EH (cell line): ENCODE measurements around the gene AKT1S1.
A peak's percentile ranks its signal among the peaks of the same experiment; 100 is the strongest.
"Not testable (repeated sequence)": the region's sequence is repeated elsewhere in the genome, so short reads cannot be mapped to it uniquely, and the experiment has no call there.

Experiments used
- DNase-seq: peaks from one replicate; pipeline ENCODE4 v3.0.0-alpha.2; 2015; ENCODE audit warnings: low read depth

Gene AKT1S1

DNA sequence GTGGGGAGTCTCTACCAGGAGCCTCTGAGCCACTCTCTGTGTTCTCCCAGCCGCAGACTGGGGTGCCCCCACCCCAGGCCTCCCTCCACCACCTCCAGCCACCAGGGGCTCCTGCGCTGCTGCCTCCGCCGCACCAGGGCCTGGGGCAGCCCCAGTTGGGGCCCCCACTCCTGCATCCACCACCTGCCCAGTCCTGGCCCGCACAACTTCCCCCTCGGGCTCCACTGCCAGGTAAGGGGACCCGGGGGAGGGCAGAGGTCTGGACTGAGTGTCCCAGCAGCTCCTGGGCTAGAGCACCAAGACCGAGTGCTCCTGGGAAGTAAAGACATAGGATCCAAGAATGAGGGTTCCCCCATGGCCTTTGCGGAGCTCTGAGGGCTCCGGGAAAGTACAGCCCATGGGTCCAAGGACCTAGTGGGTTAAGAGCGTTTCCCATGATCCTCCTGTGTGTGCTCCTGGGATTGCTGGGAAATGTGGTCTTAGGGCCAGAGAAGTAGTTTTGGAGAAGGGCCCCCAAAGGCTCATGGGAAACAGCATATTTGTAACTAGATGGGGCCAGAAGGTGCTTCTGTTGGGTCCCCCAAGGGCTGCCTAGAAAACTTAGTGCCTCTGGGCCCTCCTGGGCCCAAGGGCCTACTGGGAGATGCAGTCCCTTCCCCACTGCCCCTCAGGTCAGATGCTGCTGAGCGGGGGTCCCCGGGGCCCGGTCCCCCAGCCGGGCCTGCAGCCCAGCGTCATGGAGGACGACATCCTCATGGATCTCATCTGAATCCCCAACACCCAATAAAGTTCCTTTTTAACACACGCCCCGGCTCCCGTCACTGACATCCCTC lies 40.8 kb downstream of the AKT1S1 start:
- no peak for DNase-seq

DNA sequence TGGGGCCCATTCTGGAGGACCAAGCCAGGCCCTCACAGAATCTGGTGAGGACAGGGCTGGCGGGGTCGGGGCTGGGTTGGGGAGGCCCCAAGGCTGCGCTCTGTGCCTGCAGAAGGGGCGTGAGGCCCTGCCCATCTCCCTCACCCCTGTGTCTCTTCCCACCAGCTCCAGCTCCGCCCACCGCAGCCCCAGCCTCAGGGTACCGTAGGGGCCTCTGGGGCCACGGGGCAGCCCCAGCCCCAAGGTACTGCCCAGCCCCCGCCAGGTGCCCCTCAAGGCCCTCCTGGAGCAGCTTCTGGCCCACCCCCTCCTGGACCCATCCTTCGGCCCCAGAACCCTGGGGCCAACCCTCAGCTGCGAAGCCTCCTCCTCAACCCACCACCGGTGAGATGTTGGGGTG lies 41.6 kb downstream of the AKT1S1 start:
- DNase-seq, result no peak

DNA sequence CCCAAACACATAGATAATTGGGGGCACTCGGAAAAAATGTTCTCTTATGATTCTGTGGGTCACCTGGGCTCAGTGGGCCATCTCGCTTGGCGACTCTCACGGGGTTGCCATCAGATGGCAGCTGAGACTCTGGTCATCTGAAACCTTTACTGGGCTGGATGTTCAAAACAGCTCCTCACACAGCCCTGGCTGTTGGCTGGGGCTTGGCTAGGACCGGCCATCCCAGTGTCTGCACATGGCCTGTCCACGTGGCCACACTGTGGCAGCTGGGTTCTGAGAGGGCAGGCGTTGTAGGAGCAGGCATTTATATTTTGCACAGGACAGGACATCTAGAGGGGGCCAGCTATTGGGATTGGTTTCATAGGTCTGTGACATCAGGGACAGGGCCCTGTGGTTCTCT lies 43.6 kb downstream of the AKT1S1 start:
- DNase-seq, result no peak

DNA sequence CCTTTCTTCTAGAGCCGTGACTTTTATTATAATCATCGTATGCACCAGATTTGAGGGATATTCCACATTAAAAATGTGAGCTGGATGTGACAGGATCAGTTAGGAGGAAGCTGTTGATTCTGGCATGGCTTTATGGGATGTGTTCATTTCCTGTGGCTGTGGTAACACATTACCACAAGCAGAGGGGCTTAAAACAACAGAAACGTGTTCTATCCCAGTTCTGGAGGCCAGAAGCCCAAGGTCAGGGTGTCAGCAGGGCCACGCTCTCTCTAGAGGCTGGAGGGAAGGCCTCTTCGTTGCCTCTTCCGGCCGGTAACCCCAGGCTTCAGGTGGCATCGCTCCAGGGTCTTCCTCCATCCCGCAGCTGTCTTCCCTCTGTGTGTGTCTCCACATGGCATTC lies 44.6 kb downstream of the AKT1S1 start:
- DNase-seq, result peak; percentile 45

DNA sequence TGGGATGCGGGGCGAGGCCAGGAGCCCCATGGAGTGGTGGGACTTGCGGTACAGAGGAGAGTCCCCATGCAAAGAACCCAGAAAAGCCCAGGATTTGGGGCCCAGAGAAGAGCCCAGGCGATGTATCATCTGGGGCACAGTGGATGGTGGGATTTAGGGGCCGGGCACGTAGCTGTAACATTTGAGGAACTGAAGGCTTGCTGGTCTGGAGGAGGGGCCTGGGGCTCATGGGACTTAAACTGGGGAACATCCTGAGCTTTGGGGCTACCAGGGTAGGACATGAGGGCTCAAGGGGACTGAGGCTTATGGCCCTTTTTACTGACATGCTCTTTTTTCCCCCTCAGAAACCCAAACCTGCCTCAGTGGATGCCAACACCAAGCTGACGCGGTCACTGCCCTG lies 45.6 kb downstream of the AKT1S1 start:
- no peak for DNase-seq

DNA sequence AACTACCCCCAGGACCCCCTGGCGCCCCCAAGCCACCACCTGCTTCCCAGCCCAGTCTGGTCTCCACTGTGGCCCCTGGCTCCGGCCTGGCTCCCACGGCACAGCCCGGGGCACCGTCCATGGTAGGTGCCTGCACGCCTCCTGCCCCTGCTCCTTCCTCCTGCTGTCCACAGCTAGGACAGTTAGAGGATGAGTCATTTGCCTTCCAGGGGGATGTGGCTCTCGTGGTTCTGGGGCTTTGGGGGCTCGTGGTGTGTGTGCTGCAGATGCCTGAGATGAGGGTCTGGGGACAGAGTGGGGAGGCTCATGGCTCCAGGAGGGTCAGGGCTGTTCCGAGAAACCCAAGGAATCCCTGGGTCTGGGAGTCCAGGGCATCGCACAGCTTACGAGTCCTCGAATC lies 46.4 kb downstream of the AKT1S1 start:
- DNase-seq, result no peak

DNA sequence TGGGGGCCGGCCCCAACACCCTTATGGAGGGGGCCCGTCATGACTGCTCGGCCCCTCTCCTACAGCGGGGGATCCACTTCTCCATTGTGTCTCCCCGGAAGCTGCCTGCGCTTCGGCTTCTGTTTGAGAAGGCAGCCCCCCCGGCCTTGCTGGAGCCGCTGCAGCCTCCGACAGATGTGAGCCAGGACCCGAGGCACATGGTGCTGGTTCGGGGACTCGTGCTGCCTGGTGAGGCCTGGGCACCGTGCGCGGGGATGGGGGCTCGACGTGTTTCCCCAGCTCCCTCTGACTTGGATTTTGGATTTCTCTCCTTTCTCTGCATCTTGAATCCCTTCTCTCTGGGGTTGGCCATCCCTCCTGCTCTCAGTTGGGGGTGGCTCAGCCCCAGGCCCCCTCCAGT lies 47.4 kb downstream of the AKT1S1 start:
- no peak for DNase-seq

DNA sequence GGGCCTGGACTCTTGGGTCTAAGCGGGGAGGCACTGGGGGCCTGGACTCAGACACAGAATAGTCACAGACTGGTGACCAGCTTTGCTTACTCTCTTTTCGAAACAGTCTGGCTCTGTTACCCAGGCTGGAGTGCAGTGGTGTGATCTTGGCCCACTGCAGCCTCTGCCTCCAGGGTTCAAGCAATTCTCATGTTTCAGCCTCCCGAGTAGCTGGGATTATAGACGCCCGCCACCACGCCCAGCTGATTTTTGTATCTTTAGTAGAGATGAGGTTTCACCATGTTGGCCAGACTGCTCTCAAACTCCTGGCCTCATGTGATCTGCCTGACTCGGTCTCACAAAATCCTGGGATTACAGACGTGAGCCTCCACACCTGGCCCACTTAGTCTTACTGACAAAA lies 48.0 kb downstream of the AKT1S1 start:
- no peak for DNase-seq

DNA sequence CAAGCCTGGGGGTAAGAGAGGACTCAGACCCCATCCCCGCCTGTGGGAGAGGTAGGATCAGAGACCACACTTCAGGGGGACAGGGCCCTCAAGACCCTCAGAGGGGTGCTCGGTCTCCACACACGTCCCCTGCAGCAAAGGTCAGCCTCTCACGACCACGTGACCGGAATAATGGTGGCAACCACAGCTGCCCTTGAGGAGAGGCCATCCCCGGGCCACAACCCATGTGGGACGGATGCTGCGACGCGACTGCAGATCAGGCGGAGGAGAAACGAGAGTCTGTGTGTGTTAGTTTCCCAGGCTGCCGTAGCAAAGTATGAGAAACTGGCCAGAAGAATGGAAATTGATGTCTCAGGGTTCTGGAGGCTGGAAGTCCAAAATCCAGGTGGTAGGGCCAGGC lies 50.1 kb downstream of the AKT1S1 start:
- DNase-seq, result no peak

DNA sequence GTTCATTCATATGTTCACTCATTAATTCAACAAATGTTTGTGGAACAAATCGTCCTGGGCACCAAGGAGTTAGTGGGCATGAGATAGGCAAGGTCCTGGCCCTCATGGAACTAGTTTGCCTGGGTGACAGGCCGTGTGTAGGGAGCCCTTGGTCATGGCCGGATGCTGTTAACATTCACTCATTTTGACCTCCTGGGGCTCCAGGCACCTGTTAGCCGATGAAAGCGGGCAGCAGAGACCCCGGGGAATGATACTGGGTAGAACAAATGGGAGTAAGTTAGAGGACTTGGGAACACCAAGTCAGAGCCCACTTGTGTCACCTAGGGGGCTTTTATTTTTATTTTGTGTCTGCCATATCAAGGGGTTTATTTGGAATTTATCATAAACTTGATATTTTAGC lies 52.5 kb downstream of the AKT1S1 start:
- no peak for DNase-seq

DNA sequence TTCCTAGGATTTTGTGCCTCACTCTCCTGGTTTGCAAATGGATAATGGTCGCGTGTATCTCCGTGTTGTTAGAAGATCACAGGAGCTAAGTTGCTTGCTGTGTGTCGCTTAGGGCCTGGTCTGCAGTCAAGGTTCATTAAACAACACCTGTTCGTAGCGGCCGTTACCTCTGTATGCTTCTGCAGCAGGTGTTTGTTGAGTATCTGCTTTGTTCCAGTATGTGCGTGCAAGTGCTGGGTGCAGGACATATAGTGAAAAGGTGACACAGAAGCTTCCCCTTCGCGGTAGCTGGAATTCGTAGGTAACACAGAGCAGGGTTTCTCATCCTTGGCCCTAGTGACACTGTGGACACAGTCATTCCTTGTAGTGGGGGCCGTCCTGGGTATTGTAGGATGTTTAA lies 53.7 kb downstream of the AKT1S1 start:
- no peak for DNase-seq

DNA sequence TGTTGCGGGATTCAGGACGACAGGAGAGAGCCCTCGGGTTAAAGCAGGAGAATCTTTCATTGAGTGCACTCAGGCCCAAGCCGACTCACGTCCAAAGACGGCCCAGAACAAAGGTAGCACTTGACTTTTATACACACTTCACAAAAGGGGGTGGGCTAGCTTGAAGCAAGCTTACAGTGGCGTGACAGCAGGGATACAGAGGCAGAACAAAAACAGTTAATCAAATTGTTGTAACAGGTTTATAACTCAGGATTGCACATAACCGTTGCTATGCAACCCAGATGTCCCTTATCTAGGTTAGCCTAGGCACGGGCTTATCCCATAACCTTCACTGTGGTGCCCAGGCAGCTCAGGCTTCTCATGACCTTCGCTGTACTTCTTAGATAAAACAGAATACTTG lies 57.0 kb downstream of the AKT1S1 start:
- no peak for DNase-seq

DNA sequence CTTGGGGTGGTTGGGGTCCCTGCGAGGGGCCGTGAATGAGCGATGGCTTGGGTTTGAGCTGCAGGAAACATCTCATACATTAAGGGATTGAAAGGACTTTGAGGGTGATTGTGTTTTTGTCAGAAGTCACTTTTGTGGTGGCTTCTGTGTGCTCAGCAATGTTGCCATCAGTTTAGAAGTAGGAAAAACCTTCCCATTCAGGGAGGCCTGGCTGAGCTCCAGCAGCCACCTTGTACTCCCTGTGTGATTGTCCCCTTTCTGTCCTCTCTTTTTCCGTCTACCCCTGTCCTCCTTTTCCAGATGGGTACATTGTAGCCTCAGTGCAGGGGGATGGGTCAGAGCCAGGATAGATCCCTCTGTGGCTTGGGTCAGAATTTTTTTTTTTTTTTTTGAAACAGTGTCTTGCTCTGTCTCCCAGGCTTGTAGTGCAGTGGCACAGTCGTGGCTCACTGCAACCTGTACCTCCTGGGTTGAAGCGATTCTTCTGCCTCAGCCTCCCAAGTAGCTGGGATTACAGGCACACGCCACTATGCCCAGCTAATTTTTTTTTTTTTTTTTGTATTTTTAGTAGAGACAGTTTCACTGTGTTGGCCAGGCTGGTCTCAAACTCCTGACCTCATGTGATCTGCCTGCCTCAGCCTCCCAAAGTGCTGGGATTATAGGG lies 57.6 kb downstream of the AKT1S1 start:
- DNase-seq, result not testable (repeated sequence)
